SK-N-SH treated with all-trans-retinoic acid at 6 μM for 48 hours (cell line): ENCODE data around the gene POLQ.

ENCODE experiments used
- ARNTL ChIP-seq: fragments of 450-650 bp; formaldehyde crosslinking; IDR thresholded peaks from 2 replicates; pipeline ENCODE4 v1.5.0; 2020; ENCODE audit warnings: low read depth, mild to moderate bottlenecking, moderate library complexity, borderline replicate concordance
- CSDC2 ChIP-seq: fragments of 250-450 bp; sonication (Bioruptor Pico); IDR thresholded peaks from 2 replicates; pipeline ENCODE4 v1.5.0; 2020; ENCODE audit warnings: mild to moderate bottlenecking, moderate library complexity
- GLIS3 ChIP-seq: fragments of 250-450 bp; sonication (Bioruptor Pico); IDR thresholded peaks from 2 replicates; pipeline ENCODE4 v1.5.0; 2020; ENCODE audit warnings: mild to moderate bottlenecking, moderate library complexity
- ISL1 ChIP-seq: fragments of 250-450 bp; sonication (Bioruptor Pico); IDR thresholded peaks from 2 replicates; pipeline ENCODE4 v2.1.2; 2022; ENCODE audit warnings: mild to moderate bottlenecking, moderate library complexity
- PATZ1 ChIP-seq: fragments of 250-450 bp; sonication (Bioruptor Pico); IDR thresholded peaks from 2 replicates; pipeline ENCODE4 v1.8.0; 2020; ENCODE audit warnings: mild to moderate bottlenecking, moderate library complexity, borderline replicate concordance
- POU6F1 ChIP-seq: fragments of 250-450 bp; sonication (Bioruptor Pico); IDR thresholded peaks from 2 replicates; pipeline ENCODE4 v1.8.0; 2021; ENCODE audit warnings: low read depth, mild to moderate bottlenecking, moderate library complexity, borderline replicate concordance
- PPARA ChIP-seq: fragments of 250-450 bp; sonication (Bioruptor Pico); IDR thresholded peaks from 2 replicates; pipeline ENCODE4 v1.5.0; 2020; ENCODE audit warnings: mild to moderate bottlenecking, borderline replicate concordance
- RARB ChIP-seq: fragments of 250-450 bp; sonication (Bioruptor Pico); IDR thresholded peaks from 2 replicates; pipeline ENCODE4 v1.8.0; 2021; ENCODE audit warnings: mild to moderate bottlenecking, moderate library complexity
- SNAI2 ChIP-seq: fragments of 250-450 bp; sonication (Bioruptor Pico); IDR thresholded peaks from 2 replicates; pipeline ENCODE4 v1.5.0; 2020; ENCODE audit warnings: mild to moderate bottlenecking, moderate library complexity
- TSHZ2 ChIP-seq: fragments of 250-450 bp; sonication (Bioruptor Pico); IDR thresholded peaks from 2 replicates; pipeline ENCODE4 v1.5.0; 2020; ENCODE audit warnings: mild to moderate bottlenecking, moderate library complexity
- ZFP30 ChIP-seq: fragments of 450-650 bp; formaldehyde crosslinking; IDR thresholded peaks from 2 replicates; pipeline ENCODE4 v1.5.0; 2022; ENCODE audit warnings: mild to moderate bottlenecking, moderate library complexity
- ZNF565 ChIP-seq: fragments of 450-650 bp; formaldehyde crosslinking; conservative IDR thresholded peaks from 2 replicates; pipeline ENCODE4 v1.5.0; 2020; ENCODE audit warnings: low read depth, mild to moderate bottlenecking, moderate library complexity
- ZNF8 ChIP-seq: fragments of 450-650 bp; formaldehyde crosslinking; IDR thresholded peaks from 2 replicates; pipeline ENCODE4 v1.5.0; 2020; ENCODE audit warnings: mild to moderate bottlenecking, moderate library complexity

- TF ChIP-seq POU6F1 (CRISPR knock-in tag) (no peak), CSDC2 (CRISPR knock-in tag) (no peak), ARNTL (CRISPR knock-in tag) (no peak), ZNF565 (CRISPR knock-in tag) (no peak), ISL1 (CRISPR knock-in tag) (no peak), PPARA (CRISPR knock-in tag) (no peak), SNAI2 (CRISPR knock-in tag) (no peak), TSHZ2 (no peak), RARB (CRISPR knock-in tag) (no peak), PATZ1 (CRISPR knock-in tag) (no peak), ZNF8 (no peak), ZFP30 (no peak), GLIS3 (CRISPR knock-in tag) (no peak)
Observed at GRCh38 chr3:121517953-121518655, 27.7 kb downstream of the POLQ start.
